Tibial artery (tissue), 4 donors: ENCODE measurements around the gene RPGRIP1L.

Source experiments
- DNase-seq, 2 donors: peaks; one replicate each; pipeline ENCODE4 v3.0.0-alpha.2; 2019
- H3K27ac ChIP-seq, 2 donors: fragments of 200-600 bp; sonication (generic) in 1 of 2; 1 replicate in 1 of 2; 2 replicates in 1 of 2; pipeline ENCODE4 v1.5.1; 2018 to 2019; ENCODE audit warnings: mild to moderate bottlenecking in 1 of 2
- H3K27me3 ChIP-seq, 2 donors: fragments of 200-600 bp; sonication (generic) in 1 of 2; one replicate each; pipeline versions ENCODE4 v1.5.1 to v1.6.0; 2016 to 2019
- H3K36me3 ChIP-seq, 3 donors: fragments of 200-600 bp; sonication (generic) in 2 of 3; one replicate each; pipeline ENCODE4 v1.5.1; 2016 to 2019; ENCODE audit warnings: mild to moderate bottlenecking in 2 of 3
- H3K4me1 ChIP-seq, 4 donors: fragments of 200-600 bp; sonication (generic) in 2 of 4; 1 replicate in 3 of 4; 2 replicates in 1 of 4; pipeline ENCODE4 v1.5.1; 2016 to 2019
- H3K4me3 ChIP-seq, 2 donors: fragments of 200-600 bp; sonication (generic) in 1 of 2; 1 replicate in 1 of 2; 2 replicates in 1 of 2; pipeline ENCODE4 v1.5.1; 2018 to 2019; ENCODE audit warnings: mild to moderate bottlenecking in 2 of 2
- H3K9me3 ChIP-seq, 3 donors: fragments of 200-600 bp; sonication (generic) in 1 of 3; one replicate each; pipeline ENCODE4 v1.5.1; 2016 to 2019
- intact Hi-C: fragments of 100-400 bp; cut with DNase I; formaldehyde crosslinking; loops from one replicate; pipeline ENCODE4 v1.15.0; 2023; ENCODE audit warnings: low total_unique reads
- TF ChIP-seq, protein P1 (sequence below), 2 experiments: fragments of 200-600 bp in 1 of 2; fragments of 450-650 bp in 1 of 2; IDR thresholded peaks; one replicate each; pipeline ENCODE4 v1.5.1; 2017 to 2019; ENCODE audit warnings: antibody characterized with exemption in 2 of 2, mild to moderate bottlenecking in 1 of 2, moderate library complexity in 1 of 2

RPGRIP1L gene

DNA sequence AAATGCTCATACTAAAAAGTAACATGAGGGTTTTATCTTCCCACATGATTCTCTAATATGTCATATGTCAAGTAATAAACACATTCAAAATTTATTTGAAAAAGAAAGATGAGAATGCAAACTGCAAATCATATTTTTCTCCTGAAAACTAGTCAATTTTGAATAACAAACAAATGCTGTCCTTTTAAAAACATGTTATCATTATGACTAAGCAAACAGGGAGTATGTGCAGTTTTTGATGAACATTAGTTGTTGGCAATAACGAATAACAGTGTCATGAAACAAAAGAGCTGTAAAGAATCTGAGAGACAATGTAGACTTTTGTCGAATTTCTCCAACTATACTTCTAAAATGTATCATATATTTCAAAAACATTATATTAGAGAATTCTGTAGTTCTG lies 34.8 kb downstream of the RPGRIP1L start:
- Histone ChIP-seq H3K4me1 (peaks cover 0 to 30% (median 1%) of the 10 kb centered on the region in 4 donors), H3K27ac (no peak overlapping the region), H3K9me3 (no peaks in the 10 kb centered on the region), H3K36me3 (no peaks in the 10 kb centered on the region), H3K27me3 (no peaks in the 10 kb centered on the region), H3K4me3 (no peak overlapping the region)
- TF ChIP-seq, protein P1, sequence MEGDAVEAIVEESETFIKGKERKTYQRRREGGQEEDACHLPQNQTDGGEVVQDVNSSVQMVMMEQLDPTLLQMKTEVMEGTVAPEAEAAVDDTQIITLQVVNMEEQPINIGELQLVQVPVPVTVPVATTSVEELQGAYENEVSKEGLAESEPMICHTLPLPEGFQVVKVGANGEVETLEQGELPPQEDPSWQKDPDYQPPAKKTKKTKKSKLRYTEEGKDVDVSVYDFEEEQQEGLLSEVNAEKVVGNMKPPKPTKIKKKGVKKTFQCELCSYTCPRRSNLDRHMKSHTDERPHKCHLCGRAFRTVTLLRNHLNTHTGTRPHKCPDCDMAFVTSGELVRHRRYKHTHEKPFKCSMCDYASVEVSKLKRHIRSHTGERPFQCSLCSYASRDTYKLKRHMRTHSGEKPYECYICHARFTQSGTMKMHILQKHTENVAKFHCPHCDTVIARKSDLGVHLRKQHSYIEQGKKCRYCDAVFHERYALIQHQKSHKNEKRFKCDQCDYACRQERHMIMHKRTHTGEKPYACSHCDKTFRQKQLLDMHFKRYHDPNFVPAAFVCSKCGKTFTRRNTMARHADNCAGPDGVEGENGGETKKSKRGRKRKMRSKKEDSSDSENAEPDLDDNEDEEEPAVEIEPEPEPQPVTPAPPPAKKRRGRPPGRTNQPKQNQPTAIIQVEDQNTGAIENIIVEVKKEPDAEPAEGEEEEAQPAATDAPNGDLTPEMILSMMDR (IDR thresholded peaks at IDR 0.05), result no peak
- DNase-seq, result no peak
- intact Hi-C loops, result no loop called here

DNA sequence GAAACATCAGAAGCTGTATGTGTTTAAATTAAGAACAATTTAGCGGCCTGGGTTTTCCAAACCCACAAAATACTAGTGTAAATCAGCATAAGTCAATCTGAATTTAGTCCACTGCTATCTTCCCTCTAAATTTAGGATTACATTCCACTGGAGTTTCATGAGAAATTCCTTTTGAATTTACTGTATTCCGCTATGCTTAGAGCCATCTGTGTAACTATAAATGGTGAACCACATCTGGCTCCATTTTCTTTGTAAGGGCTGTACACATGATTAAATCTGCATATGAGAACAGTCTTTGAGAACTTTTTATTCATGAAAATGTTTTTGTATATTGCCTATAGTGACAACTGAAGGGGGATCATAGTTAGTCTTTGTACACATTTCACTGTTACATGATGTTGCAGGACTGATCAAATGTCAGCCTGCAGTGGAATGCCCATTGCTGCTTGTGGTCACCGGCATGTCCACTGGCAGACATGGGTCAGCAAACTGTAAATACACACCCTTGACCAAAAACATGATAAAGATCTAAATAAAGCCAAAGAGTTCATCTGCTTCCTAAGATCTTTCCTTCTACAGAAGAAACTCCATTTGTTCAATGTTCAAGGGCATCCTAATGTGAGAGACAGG lies 36.8 kb downstream of the RPGRIP1L start:
- DNase-seq, result no peak
- Histone ChIP-seq H3K36me3 (no peaks in the 10 kb centered on the region), H3K4me3 (no peak overlapping the region), H3K27me3 (no peaks in the 10 kb centered on the region), H3K27ac (no peak overlapping the region), H3K9me3 (no peaks in the 10 kb centered on the region), H3K4me1 (peaks cover 0 to 32% (median 1%) of the 10 kb centered on the region in 4 donors)
- intact Hi-C loops, result no loop called here
- TF ChIP-seq, protein P1 (IDR thresholded peaks at IDR 0.05), result no peak

DNA sequence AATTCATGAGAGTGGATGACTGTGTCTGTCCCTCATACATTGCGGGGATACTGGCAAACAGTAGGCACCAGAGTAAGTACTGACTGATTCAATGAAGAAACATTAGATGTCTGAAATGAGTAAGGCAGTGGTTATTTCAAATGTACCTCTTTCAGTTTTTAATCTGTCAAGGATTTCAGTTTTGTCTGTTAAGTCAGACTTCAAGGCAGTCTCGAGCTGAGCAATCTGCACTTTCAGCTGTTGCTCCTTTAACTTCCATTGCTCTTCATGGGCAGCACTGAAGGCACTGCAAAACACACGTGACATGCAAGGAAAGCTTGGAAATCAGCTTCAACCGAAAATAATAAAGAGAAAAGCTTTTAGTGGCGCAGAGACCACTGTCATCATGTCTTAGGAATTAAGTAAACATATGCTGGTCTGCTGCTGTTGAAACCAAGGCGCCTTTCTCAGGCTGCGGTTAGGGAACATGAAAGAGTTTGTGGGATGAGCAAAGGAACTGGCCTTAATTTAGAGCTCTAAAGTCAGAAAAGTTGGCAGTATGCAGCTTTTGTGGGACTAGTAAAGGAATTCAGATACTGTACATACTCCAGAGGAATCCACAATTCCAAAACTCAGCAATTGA lies 38.8 kb downstream of the RPGRIP1L start:
- Histone ChIP-seq H3K9me3 (no peaks in the 10 kb centered on the region), H3K27ac (peak overlapping the region; percentile 56 to 64), H3K36me3 (no peaks in the 10 kb centered on the region), H3K27me3 (no peaks in the 10 kb centered on the region), H3K4me1 (peaks cover 0 to 32% (median 1%) of the 10 kb centered on the region in 4 donors), H3K4me3 (peak overlapping the region; percentile 22 to 40)
- intact Hi-C loops, result no loop called here
- DNase-seq, result peak in 1 of 2 donors; percentile 44
- TF ChIP-seq, protein P1 (IDR thresholded peaks at IDR 0.05), result no peak

DNA sequence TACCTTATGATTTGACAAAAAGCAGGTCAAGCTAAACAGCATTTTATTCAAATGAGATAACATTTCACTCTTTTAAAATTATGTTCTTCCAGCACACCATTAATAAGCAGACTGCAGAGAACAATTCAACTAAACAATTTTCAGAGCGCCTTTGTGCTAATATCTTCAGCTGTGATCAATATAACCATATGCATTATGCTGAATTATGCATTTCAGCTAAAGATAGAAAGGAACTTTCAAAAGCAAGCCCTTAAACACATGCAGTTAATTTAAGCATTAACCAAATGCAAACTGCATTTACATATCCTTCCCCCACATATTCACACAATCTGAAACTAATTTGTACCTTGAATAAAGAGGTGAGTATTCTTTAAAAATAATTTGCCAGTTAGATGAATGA lies 41.6 kb downstream of the RPGRIP1L start:
- Histone ChIP-seq H3K36me3 (peaks cover 0 to 4% (median 0%) of the 10 kb centered on the region in 3 donors), H3K9me3 (no peaks in the 10 kb centered on the region), H3K4me3 (no peak overlapping the region), H3K27ac (no peak overlapping the region), H3K27me3 (no peaks in the 10 kb centered on the region), H3K4me1 (peaks cover 0 to 32% (median 1%) of the 10 kb centered on the region in 4 donors)
- intact Hi-C loops, result no loop called here
- TF ChIP-seq, protein P1 (IDR thresholded peaks at IDR 0.05), result no peak
- no peak for DNase-seq

DNA sequence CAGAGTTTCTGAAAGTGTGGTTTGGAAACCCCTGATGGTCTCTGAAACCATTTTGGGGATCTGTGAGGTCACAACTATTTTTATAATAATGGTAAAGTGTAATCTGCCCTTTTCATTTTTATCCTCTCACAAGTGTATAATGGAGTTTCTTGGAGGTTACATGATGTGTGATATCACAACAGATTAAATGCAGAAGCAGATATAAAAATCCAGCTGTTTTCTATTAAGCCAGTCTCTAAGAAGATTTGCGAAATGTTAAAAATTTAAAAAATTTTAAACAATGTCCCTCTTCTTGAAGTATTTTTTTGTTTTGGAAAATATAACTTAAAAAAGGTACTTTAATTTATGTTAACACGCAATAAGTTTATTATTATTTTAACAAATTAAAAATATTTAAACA lies 48.7 kb downstream of the RPGRIP1L start:
- intact Hi-C loops, result no loop called here

More for the DNA sequence above, 48.7 kb downstream of the RPGRIP1L start:
- H3K9me3 ChIP-seq, result no peaks in the 10 kb centered on the region
- no peaks in the 10 kb centered on the region for H3K27me3 ChIP-seq
- H3K4me3 ChIP-seq, result no peak overlapping the region
- H3K4me1 ChIP-seq, result no peaks in the 10 kb centered on the region
- no peak overlapping the region for H3K27ac ChIP-seq
- H3K36me3 ChIP-seq, result peaks cover 7 to 14% (median 10%) of the 10 kb centered on the region in 3 donors
- TF ChIP-seq, protein P1 (IDR thresholded peaks at IDR 0.05), result no peak
- DNase-seq, result no peak
